ENCODE measurements around the gene TMEM273.

Gene TMEM273

GRCh38 chr10:49151025-49151445, 37.2 kb downstream of the TMEM273 start:
- in situ Hi-C loops (cut with MboI; ENCODE audit: low sequenced_read_pairs) = loop anchor here (25.0 kb wide), 2 partner anchors 489 to 614 kb away; no protein-coding TSS in a partner anchor

DNA sequence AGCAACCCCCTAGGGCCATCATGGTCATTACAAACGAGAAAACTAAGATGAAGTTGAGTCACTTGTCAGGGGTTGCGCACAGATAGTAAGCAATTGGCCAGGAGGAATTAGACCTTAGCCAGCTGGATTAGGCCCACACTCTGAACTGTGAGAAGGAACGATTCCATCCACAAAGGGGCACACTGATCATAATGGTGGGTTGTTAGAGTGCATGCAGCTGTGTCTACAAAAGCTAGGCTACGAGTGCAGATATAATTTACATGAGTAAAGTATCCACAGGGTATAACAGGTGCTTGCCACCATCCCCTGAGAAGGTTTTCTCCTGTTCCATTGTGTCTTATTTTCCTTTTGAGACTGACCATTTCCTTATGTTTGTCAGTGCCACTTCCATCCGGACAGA, 37.8 kb downstream of the TMEM273 start:
- in situ Hi-C loops (cut with MboI; ENCODE audit: low sequenced_read_pairs) = loop anchor here (25.0 kb wide), 2 partner anchors 488 to 613 kb away; no protein-coding TSS in a partner anchor

GRCh38 chr10:49149881-49150280, 38.3 kb downstream of the TMEM273 start:
- in situ Hi-C loops (cut with MboI; ENCODE audit: low sequenced_read_pairs) = loop anchor here (25.0 kb wide), 2 partner anchors 488 to 613 kb away; no protein-coding TSS in a partner anchor

- in situ Hi-C loops (cut with MboI; ENCODE audit: low sequenced_read_pairs) = no loop called here
These were observed 44.0 kb downstream of the TMEM273 start for GRCh38 chr10:49144058-49144720.

DNA sequence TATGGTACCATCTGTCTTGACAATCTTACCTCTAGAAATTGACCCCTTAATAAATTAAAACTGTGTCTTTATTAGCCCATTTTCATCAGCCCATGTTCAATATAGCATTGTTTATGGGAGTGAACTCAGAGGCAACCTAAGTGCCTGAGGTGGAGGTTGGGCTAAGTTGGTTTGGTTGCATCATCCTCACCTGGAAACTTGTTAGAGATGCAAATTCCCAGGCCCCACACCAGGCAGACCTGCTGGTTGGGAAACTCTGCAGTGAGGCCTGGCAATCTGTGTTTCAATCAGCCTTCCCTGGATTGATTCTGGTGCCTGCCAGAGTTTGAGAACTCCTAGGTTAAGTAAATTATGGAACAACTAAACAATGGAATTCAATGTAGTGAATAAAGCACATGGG, 44.9 kb downstream of the TMEM273 start:
- in situ Hi-C loops (cut with MboI; ENCODE audit: low sequenced_read_pairs) = no loop called here

DNA sequence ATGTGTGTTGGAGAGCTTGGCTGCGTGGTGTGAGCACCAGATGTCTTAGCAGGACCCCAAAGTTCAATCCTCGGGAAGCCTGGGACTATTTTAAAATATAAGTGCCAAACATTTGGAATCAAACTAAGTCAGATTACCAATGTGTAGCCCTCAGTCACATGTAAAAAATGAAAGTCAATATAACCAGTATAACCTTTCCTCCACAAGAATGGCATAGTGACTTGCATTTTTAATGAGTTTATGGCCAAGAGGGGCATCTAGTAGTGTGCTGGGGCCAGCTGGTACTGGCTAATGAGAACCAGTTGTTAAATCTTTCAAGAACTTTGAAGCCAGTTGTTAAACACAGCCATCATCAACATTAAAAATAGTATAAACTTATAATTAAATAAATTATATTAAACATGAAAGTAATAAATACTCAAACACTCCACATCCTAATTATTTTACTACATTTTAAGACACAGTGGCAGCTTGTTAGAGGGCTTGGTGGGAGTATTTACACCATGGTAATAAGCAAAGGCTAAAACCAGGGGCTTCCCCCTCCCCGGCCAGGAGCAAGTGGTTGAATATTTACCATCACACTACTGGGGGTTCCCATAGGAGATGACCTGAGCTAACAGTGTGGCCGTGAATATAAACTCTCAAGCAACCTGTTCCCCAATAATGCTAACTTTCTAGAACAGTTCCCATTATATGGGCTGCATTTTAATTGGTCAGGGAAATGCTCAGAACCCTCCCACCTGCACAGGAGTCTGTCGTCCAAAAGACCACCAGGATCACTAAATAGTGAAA, 46.5 kb downstream of the TMEM273 start:
- in situ Hi-C loops (cut with MboI; ENCODE audit: low sequenced_read_pairs) = no loop called here

- in situ Hi-C loops (cut with MboI; ENCODE audit: low sequenced_read_pairs) = no loop called here
These were observed 47.6 kb downstream of the TMEM273 start for GRCh38 chr10:49140304-49141177.

- in situ Hi-C loops (cut with MboI; ENCODE audit: low sequenced_read_pairs) = no loop called here
These were observed 48.4 kb downstream of the TMEM273 start for GRCh38 chr10:49139846-49140195.

- in situ Hi-C loops (cut with MboI; ENCODE audit: low sequenced_read_pairs) = no loop called here
These were observed 49.0 kb downstream of the TMEM273 start for GRCh38 chr10:49139028-49139845.

DNA sequence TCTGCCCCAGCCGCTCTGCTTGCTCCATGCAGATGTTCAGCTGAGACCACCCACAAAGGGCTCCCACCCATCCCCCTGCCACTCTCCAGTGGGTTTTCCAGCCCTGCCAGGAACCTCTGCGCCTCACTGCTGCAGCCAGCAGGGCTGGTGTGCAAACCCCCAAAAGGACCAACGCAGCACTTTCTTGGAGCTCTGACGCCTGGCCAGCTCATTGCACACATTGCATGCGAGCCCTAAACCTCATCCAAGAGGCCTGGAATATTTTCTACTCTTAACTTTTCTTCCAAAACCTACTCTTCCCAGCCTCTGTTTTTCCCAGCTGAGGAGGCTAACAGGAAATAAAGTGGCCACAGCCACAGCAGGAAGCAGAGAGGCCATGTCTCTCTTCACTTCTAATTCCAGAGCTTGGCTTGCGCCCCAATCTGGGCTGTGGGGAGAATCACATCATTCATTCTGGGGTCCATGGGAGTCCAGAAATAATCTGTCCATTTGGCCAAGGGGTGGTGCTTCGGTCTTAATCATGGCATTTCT, 49.8 kb downstream of the TMEM273 start:
- in situ Hi-C loops (cut with MboI; ENCODE audit: low sequenced_read_pairs) = no loop called here

- in situ Hi-C loops (cut with MboI; ENCODE audit: low sequenced_read_pairs) = no loop called here
These were observed 51.7 kb downstream of the TMEM273 start for GRCh38 chr10:49136525-49136924.

- in situ Hi-C loops (cut with MboI; ENCODE audit: low sequenced_read_pairs) = no loop called here
These were observed 52.4 kb downstream of the TMEM273 start for GRCh38 chr10:49135575-49136313.

- in situ Hi-C loops (cut with MboI; ENCODE audit: low sequenced_read_pairs) = no loop called here
These were observed 53.9 kb downstream of the TMEM273 start for GRCh38 chr10:49134327-49134726.

- in situ Hi-C loops (cut with MboI; ENCODE audit: low sequenced_read_pairs) = no loop called here
These were observed 54.4 kb downstream of the TMEM273 start, which contains the start of gene FAM170B for GRCh38 chr10:49133706-49134248. Gene FAM170B (minus strand): TSS chr10:49134021. CDS start chr10:49133918, 103 bp downstream.

DNA sequence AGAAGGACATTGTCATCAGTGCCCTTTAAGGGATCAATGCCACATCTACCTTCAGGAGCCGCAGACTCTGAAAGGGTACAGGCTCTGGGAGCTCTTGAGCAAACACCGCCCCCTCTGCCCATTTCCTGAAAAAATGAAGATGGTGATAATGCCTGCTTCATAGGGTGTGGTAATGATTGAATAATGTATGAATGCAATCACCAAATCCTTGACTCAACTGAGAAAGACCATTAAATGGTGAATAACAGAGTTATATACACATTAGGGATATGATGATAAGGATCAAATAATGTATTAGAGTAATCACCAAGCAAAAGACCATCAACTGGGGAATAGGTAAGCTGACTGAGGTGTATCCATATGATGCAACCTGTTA, 55.8 kb downstream of the TMEM273 start:
- in situ Hi-C loops (cut with MboI; ENCODE audit: low sequenced_read_pairs) = no loop called here

DNA sequence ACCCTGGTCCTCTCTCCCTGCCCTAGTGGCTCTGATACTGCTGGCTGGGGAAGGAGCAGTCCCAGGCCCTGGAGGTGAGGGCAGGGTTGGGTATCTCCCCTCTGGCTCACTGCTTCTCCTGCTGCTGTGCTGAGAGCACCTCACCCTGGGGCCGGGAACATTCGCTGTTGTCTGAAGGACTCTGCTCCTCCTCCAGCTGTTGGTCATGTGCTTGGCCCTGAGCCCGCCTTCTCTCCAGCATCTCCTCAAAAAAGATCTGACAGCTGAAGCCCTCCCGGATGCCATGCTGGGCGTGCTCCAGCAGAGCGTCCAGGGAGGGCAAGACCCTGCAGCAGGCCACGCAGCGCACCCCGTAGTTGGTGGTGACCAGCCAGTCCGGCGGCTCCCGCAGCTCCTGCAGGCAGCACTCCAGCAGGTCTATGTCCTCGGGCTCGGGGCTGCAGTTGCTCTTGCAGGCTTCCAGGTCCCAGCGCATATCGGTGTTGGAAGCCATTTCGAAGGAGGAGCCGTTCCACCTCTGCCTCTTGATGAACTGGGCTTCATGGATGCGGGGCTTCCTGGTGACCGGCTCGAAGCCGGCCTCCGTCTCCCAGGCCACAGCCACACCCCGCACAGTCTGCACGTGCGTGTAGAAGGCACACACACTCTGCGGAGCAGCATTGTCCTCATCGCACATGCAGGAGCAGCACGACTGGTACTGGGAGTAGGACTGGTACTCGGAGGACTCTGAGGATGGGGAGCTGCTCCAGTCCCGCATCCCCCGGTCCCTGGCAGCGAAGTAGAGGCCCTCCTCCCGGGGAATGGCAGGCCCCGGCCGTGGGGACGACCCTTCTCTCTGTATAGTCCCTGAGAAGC, 56.5 kb downstream of the TMEM273 start:
- in situ Hi-C loops (cut with MboI; ENCODE audit: low sequenced_read_pairs) = no loop called here

GRCh38 chr10:49129376-49129775, 58.8 kb downstream of the TMEM273 start:
- in situ Hi-C loops (cut with MboI; ENCODE audit: low sequenced_read_pairs) = no loop called here

- in situ Hi-C loops (cut with MboI; ENCODE audit: low sequenced_read_pairs) = no loop called here
These were observed 59.3 kb downstream of the TMEM273 start for GRCh38 chr10:49128854-49129253.
